Lower leg skin (tissue), 4 donors: ENCODE results near the gene SMNDC1. TPM values are rescaled to one million over a fixed set of nuclear protein-coding genes. Genes with fewer than 3 reads are reported as not detected.
A peak's percentile ranks its signal among the peaks of the same experiment; 100 is the strongest.
"Not testable (repeated sequence)": the region's sequence is repeated elsewhere in the genome, so short reads cannot be mapped to it uniquely, and the experiment has no call there.

Source experiments
- DNase-seq, 2 donors: peaks; one replicate each; pipeline ENCODE4 v3.0.0-alpha.2; 2019; ENCODE audit warnings: low spot score in 2 of 2
- H3K4me3 ChIP-seq: fragments of 200-600 bp; sonication (generic); 2 replicates; pipeline ENCODE4 v1.5.1; 2017; ENCODE audit warnings: mild to moderate bottlenecking, low read depth; ENCODE audit not compliant: poor library complexity, severe bottlenecking
- CTCF ChIP-seq, 3 donors: fragments of 450-650 bp; IDR thresholded peaks; one replicate each; pipeline ENCODE4 v1.5.1; 2016; ENCODE audit warnings: antibody characterized with exemption in 3 of 3, mild to moderate bottlenecking in 3 of 3, moderate library complexity in 2 of 3
- POLR2A ChIP-seq, 2 donors: fragments of 450-650 bp; IDR thresholded peaks; one replicate each; pipeline ENCODE4 v1.6.1; 2016 to 2017; ENCODE audit warnings: antibody characterized with exemption in 2 of 2, mild to moderate bottlenecking in 1 of 2, moderate library complexity in 1 of 2
- WGBS, 2 donors: methylation state at CpG; one replicate each; pipeline ENCODE4 v1.1.5; 2018; 5-methylcytosine and 5-hydroxymethylcytosine counted together
- intact Hi-C: fragments of 100-400 bp; cut with DNase I; formaldehyde crosslinking; loops from one replicate; pipeline ENCODE4 v1.15.0; 2023; ENCODE audit warnings: low total_unique reads
- total RNA-seq, 4 donors: library from RNA; depleted of rRNA; stranded (reverse); fragments of >200 nt; gene quantifications; one replicate each; pipeline ENCODE4 v1.1.0, GENCODE V29; 2016

Gene SMNDC1
- total RNA-seq, 4 donors from 2014 or later, result 8.0 to 20.5 (median 10.6) TPM

GRCh38 chr10:110335314-110336064, 30.8 kb upstream of the SMNDC1 start:
- 48 to 53% methylated on average over 7 of the region's 7 CpGs for WGBS, 2 donors

DNA sequence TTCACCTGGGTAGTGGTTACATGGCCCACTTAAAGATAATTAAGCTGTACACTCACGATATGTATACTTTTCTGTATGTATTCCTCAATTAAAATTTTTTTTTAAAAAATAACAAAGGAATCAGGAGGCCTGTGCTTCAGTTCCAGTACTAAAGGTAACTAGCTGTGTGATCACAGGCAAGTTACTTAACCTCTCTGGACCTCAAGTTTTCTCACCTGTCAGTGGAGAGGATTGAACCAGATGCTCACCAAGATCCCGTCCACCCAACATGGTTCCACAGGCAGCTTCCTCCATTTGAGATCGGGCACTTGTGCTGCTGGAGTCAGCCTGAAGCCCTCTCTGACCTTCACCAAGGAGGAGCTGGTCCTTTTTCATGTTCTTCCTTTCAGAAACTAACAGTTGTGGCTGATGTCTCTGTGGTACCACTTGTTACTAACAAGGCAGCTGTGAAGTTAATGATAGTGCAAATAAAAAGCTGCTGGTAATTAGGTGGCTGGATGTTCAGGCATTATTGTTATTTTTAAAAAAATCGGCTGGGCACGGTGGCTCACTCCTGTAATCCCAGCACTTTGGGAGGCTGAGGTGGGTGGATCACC, 29.4 kb upstream of the SMNDC1 start:
- 81 to 82% methylated on average over 5 of the region's 5 CpGs for WGBS, 2 donors
- intact Hi-C loops, result no loop called here
- DNase-seq, result peak in 1 of 2 donors; percentile 39
- no peak overlapping the region for H3K4me3 ChIP-seq
- TF ChIP-seq CTCF (IDR thresholded peaks at IDR 0.05), result no peak
- no peak for TF ChIP-seq POLR2A (IDR thresholded peaks at IDR 0.05)

More at GRCh38 chr10:110335314-110336064, 30.8 kb upstream of the SMNDC1 start:
- no peak for TF ChIP-seq POLR2A (IDR thresholded peaks at IDR 0.05)
- TF ChIP-seq CTCF (IDR thresholded peaks at IDR 0.05), result no peak
- no peak for DNase-seq
- intact Hi-C loops, result no loop called here
- H3K4me3 ChIP-seq, result no peak overlapping the region

GRCh38 chr10:110331226-110331795, 26.6 kb upstream of the SMNDC1 start:
- intact Hi-C loops, H3K4me3 ChIP-seq: not testable (repeated sequence)
- WGBS, 2 donors, result 94 to 97% methylated on average over 19 to 22 of the region's 32 CpGs
- peak in 1 of 2 donors; percentile 58 for DNase-seq

- intact Hi-C loops, result no loop called here
- WGBS, 2 donors, result 86 to 89% methylated on average over 6 of the region's 6 CpGs
- no peak for DNase-seq
- H3K4me3 ChIP-seq, result no peak overlapping the region
- no peak for TF ChIP-seq POLR2A (IDR thresholded peaks at IDR 0.05)
- no peak for TF ChIP-seq CTCF (IDR thresholded peaks at IDR 0.05)
These were observed 26.0 kb upstream of the SMNDC1 start for GRCh38 chr10:110330675-110331074.

DNA sequence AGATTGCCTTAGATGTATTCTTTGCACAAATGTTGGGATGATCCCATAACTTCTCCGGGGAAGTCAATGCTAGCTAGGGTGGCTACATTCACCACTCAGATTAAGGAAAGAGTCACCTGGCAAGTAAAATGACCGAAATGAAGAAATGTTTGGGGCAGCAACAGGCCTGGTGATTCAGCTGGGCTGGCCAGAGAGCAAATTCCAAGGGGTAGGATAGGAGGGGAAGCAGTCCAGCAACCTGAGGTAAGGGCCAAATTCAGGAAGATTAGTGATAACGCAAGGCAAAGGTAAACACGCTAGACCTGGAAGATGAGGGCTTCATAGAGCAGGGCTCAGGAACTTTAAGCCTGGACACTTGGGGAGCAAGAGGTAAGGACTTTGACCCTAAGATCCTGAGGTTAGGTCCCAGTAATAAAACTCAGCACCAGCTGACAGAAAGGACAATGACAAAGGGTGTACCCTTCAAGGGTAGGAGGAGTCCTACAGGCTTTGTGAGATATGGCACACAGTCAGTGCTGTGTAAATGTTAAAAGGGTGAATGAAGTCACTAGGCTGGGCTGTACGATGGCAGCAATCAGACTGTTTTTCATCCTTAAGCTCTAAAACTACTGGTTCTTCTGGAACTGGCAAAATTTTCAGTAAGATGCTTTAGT, 22.7 kb upstream of the SMNDC1 start:
- H3K4me3 ChIP-seq, result no peak overlapping the region
- intact Hi-C loops, result no loop called here
- TF ChIP-seq CTCF (IDR thresholded peaks at IDR 0.05) (no peak), POLR2A (IDR thresholded peaks at IDR 0.05) (no peak)
- peak in 1 of 2 donors; percentile 21 for DNase-seq
- WGBS, 2 donors, result 91 to 93% methylated on average over 5 of the region's 5 CpGs
